Skin epidermis (tissue), 12 donors: ENCODE data around the gene FLAD1.

ENCODE experiments used
- H3K27ac ChIP-seq, 21 experiments: fragments of 200-600 bp; sonication (generic) in 11 of 21; one replicate each; pipeline ENCODE4 v1.5.0; 2020; ENCODE audit warnings: mild to moderate bottlenecking in 3 of 21, inconsistent platforms in 2 of 21, moderate library complexity in 2 of 21
- H3K4me3 ChIP-seq, 7 experiments: fragments of 200-600 bp; sonication (generic) in 2 of 7; one replicate each; pipeline ENCODE4 v1.5.0; 2020; ENCODE audit warnings: inconsistent platforms in 2 of 7, mild to moderate bottlenecking in 2 of 7, moderate library complexity in 1 of 7

FLAD1 gene

GRCh38 chr1:155010211-155010918, 27.2 kb downstream of the FLAD1 start:
- peak overlapping the region in 6 of 7 experiments; percentile 36 to 57 (median 40) for H3K4me3 ChIP-seq
- peak overlapping the region in 20 of 21 experiments; percentile 81 to 99 (median 96) for H3K27ac ChIP-seq

GRCh38 chr1:155011004-155011416, 27.9 kb downstream of the FLAD1 start:
- peak overlapping the region in 5 of 7 experiments; percentile 37 to 57 (median 41) for H3K4me3 ChIP-seq
- peak overlapping the region in 20 of 21 experiments; percentile 79 to 99 (median 96) for H3K27ac ChIP-seq

DNA sequence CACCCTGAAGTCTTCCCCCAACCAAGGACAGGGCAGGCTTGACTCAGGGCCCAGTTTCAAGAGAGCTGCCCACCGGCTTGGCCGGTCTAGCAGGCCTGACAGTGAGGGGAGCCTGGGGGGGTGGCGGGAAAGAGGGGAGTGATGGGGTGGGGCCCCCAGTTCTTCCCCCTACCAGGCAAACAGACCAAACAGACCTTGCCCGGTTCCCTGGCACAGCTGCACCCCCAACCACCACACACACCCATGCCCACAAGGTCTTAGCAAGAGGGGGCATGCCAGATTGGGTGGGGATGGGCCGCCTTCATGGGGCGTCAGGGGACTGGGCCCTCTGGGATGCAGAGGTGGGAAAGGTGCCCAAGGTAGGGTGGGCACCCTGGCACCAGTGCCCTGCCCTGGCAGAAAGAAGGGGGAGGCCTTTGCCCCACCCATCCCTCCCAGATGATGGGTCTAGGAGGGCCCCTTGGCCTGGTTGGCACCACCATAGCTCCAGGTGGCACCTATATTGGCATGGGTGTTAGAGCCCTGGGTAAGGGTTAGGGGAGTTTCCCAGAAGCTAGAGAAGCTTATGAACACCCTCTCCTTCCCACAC, 28.4 kb downstream of the FLAD1 start:
- Histone ChIP-seq H3K4me3 (peak overlapping the region in 3 of 7 experiments; percentile 39 to 57 (median 49)), H3K27ac (peak overlapping the region in 20 of 21 experiments; percentile 79 to 99 (median 96))

GRCh38 chr1:155012026-155012546, 28.9 kb downstream of the FLAD1 start:
- peak overlapping the region in 1 of 7 experiments; percentile 57 for H3K4me3 ChIP-seq
- H3K27ac ChIP-seq = peak overlapping the region in 20 of 21 experiments; percentile 76 to 99 (median 96)

- Histone ChIP-seq H3K27ac (peak overlapping the region in 20 of 21 experiments; percentile 35 to 99 (median 96)), H3K4me3 (peak overlapping the region in 1 of 7 experiments; percentile 57)
Measured at GRCh38 chr1:155012776-155013602, 29.8 kb downstream of the FLAD1 start.

DNA sequence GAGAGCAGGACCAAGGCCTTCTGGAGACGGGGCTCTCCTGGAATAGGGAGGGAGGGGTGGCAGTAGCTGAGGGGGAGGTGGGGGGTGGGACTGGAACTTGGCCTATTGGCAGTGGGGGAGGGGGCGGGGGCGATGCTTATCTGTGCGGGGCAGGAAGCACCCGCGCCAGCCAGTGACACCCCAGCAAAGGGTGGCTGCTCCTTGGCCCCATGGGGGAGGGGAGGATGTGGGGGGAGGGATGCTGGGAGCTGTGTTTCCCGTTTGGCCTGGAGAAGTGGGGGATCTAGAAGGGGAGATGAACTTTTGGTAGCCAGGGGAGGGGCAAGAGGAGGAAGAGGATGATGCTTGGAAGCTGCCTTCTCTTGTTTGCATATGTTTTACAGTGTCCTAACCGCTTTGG, 30.5 kb downstream of the FLAD1 start:
- no peak overlapping the region for H3K4me3 ChIP-seq
- peak overlapping the region in 20 of 21 experiments; percentile 35 to 99 (median 96) for H3K27ac ChIP-seq

- peak overlapping the region in 16 of 21 experiments; percentile 22 to 99 (median 88) for H3K27ac ChIP-seq
Measured at GRCh38 chr1:155014709-155015508, 31.8 kb downstream of the FLAD1 start.

DNA sequence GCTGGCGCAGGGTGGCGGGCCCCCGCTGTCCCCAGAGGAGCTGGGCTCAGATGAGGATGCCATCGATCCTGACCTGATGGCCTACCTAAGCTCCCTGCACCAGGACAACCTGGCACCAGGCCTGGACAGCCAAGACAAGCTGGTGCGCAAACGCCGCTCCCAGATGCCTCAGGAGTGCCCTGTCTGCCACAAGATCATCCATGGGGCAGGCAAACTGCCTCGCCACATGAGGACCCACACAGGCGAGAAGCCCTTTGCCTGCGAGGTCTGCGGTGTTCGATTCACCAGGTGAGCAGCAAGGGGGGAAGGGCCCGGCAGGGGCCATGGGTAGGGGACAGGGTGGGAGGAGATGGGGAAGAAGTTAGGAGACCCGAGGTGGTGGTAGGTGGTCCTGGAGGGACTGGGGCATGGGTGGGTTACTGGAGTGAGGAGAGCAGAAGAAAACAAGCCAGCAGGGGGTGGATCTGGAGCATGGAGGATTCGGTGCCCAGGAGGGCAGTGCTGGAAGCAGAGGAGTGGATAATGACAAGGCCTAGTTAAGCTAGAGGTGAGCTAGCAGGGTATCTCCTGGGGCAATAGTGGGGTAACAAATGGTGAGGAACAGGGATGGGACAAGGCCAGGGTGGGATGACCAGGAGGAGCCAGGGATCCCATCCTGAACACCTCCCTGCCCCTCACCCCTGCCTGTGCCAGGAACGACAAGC, 32.5 kb downstream of the FLAD1 start:
- H3K4me3 ChIP-seq = no peak overlapping the region
- H3K27ac ChIP-seq = peak overlapping the region in 19 of 21 experiments; percentile 37 to 99 (median 84)

More at GRCh38 chr1:155014709-155015508, 31.8 kb downstream of the FLAD1 start:
- H3K4me3 ChIP-seq = no peak overlapping the region

DNA sequence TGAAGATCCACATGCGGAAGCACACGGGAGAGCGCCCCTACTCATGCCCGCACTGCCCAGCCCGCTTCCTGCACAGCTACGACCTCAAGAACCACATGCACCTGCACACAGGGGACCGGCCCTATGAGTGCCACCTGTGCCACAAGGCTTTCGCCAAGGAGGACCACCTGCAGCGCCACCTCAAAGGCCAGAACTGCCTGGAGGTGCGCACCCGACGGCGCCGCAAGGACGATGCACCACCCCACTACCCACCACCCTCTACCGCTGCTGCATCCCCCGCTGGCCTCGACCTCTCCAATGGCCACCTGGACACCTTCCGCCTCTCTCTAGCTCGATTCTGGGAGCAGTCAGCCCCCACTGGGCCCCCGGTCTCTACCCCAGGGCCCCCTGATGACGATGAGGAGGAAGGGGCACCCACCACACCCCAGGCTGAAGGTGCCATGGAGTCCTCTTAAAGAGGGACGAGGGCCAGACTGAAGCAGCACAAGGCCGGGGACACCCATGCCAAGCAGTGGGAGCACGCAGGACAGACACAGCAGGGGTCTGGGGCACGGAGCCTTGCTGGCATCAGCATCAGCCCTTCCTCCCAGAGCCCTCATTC, 33.2 kb downstream of the FLAD1 start:
- peak overlapping the region in 20 of 21 experiments; percentile 57 to 99 (median 84) for H3K27ac ChIP-seq
- H3K4me3 ChIP-seq = no peak overlapping the region

DNA sequence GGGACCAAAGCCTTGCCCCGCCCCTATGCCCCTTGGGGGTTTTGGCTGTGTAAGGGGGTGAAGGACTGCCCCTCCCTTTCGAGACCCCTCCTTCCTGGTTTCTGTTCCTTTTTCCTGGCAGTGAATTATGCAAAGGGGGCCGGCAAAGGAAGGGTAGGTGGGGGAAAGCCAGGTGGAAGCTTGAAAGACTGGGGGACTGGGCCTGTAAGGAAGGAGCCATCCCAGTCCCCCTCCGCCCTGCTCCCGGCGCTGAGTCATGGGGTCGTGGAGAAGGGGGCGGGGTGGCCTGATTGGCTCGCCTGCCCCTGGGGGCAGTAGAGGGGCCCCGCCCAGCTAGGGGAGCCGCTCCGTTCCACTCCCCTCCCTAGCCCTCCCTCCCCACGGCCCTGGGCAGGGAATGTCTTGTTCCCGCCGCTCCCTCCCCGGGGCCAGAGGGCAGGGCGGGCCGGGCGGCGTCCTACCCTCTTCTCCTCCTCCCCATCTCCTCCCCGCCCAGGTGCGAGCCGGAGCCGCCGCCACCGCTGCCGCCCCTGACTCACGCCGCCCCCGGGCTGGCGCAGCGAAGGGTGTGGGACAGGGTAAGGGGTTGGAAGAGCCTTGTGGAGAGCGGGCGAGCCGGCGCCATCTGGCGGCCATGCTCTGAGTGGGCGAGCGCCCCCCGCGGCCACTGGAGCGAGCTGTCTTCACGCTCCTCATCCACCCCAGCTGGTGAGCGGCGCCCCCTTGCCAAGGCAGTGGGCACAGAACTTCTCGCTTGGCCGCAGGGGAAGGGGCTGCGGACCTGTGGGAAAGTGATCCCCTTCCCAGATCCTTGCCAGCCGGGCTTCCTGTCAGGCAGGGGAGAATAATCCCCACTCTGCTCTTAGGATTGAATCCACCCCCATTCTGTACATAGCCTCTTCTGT, 34.1 kb downstream of the FLAD1 start:
- H3K27ac ChIP-seq = peak overlapping the region in 20 of 21 experiments; percentile 57 to 99 (median 84)
- peak overlapping the region; percentile 8 to 32 (median 20) for H3K4me3 ChIP-seq

DNA sequence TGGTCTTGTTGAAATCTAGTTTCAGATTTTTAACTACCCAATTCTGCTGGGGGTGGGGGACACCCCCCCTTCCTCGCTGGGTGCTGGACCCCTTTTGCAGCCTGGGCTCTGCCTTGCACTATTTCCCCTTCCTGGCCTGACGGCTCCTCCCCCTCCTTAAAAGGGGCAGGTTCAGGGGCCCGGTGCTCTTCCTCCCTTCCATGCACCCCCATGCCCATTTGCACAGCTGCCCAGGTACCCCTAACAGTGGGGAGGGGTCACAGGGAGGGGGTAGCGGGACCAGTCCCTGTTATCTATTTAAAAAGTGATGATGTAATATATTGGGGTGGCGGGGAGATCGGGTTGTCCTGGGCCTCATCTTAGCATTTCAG, 34.8 kb downstream of the FLAD1 start:
- peak overlapping the region in 19 of 21 experiments; percentile 57 to 99 (median 84) for H3K27ac ChIP-seq
- H3K4me3 ChIP-seq = peak overlapping the region in 5 of 7 experiments; percentile 8 to 32 (median 18)

DNA sequence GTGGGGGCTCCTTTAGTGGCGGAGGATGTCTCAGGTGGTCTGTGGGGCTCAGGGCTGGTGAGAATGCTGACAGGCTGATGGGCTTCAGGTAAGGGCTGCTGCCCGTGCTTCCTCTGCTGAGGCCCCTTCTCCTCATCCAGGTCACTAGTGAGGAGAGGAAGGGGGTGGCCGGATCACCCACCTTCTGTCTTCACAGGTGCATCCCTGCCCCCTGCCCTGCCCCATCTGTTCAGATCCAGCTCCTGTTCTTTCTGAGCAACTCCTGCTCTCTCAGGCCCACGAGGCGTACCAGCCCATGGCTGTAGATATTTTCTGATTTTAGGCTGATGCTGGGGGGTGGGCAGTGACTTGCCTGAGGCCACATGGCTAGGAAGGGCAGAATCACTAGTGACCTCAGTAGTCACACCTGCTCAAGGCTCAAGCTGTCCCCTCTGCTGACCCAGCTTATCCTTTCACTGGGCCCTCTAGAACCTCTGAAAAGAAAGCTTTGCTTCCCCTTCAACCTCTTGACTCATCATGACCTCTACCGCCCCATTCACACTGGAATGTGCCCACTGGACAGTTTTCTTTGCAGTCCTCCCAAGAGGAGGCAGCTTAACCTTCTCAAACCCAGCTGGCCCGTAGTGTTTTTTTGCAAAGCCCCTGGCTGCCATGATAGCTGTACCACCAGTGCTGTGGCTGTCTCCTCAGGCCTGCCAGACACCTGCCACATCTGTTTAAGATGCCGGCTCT, 35.6 kb downstream of the FLAD1 start:
- peak overlapping the region in 16 of 21 experiments; percentile 6 to 99 (median 84) for H3K27ac ChIP-seq

DNA sequence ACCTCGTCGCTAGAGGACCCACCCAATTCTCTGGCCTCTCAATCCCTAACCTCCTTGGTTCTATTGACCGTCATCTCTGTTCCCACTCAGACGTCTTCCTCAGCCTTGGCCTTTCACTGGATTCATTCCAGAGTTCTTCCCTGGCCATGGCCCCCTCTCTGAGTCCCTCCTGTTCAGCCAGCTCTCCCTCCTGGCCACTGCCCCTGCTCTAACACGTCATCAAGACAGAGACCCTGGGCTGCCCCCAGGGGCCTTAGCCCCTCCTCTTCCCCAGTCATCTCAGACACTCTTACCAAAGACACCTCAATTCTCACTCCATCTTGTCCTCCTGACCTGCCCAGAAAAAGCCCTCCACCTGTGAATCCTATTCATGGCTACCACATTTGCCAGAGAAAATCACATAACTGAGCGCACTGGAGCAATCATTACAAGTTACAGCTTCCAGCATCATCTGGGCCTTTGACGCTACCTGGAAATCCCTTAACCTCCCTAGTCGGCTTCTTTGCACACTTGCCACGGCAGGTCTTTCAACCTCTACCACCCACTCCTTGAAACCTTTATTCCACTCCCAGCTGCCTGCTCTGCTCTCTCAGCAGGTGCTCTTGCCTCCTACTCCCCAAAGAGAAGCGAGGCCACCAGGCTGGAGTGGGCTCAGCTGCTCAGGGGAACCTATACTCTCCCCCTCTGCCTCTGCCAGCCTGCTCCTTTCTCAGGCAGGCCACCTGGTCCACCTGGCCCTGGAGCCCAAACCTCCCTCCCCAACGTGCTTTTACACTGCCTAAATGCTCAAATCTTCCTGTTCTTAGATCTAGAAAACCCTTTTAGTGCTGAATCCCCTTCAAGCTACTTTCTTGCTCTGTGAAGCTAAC, 36.5 kb downstream of the FLAD1 start:
- no peak overlapping the region for H3K4me3 ChIP-seq
- peak overlapping the region in 14 of 21 experiments; percentile 1 to 99 (median 83) for H3K27ac ChIP-seq

More for the DNA sequence above, 35.6 kb downstream of the FLAD1 start:
- no peak overlapping the region for H3K4me3 ChIP-seq

DNA sequence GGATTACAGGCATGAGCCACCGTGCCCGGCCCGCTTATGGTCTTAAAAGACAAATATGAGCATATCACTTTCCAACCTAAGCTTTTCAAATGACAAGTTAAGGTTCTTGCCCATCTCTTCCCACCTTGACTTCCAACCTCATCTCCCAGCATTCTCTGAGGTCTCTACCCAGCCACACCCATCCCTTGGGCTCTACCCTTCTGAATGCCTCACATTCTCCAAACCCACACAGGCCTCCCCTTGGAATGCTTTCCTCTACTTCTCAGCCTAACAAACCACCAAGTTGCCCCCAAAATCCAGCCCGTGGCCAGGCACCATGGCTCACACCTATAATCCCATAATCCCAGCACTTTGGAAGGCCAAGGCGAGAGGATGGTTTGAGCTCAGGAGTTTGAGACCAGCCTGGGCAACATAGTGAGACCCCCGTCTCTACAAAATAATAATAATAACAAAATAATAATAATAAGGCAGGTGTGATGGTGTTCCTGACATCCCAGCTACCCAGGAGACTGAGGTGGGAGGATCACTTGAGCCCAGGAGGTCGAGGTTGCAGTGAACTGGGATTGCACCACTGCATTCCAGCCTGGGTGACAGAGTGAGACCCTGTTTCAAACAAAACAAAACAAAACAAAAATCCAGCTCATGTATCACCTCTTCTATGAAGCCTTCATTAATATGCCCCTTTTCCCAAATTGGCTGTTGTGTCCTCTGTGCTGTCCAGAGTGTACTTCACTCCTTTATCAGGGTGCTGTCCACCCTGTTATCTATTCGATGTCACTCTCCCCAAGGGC, 39.2 kb downstream of the FLAD1 start:
- Histone ChIP-seq H3K27ac (no peak overlapping the region), H3K4me3 (no peak overlapping the region)

- H3K4me3 ChIP-seq = no peak overlapping the region
- H3K27ac ChIP-seq = no peak overlapping the region
Measured at GRCh38 chr1:155022927-155023236, 39.7 kb downstream of the FLAD1 start.
